GM12875 (cell line): ENCODE measurements around the gene B3GNT3.
A peak's percentile ranks its signal among the peaks of the same experiment; 100 is the strongest.

Experiments
- H3K4me3 ChIP-seq: one replicate; pipeline ENCODE4 v1.5.1; 2011; ENCODE audit warnings: low read depth, low read length, control low read depth
- TF ChIP-seq, protein P1 (sequence below): IDR thresholded peaks from 2 replicates; pipeline ENCODE4 v1.5.1; 2011; ENCODE audit warnings: low read depth, mild to moderate bottlenecking, control low read depth, inconsistent platforms, low read length, moderate library complexity, borderline replicate concordance; ENCODE audit not compliant: insufficient read depth

Gene B3GNT3

GRCh38 chr19:17860331-17860992 lies 65.5 kb downstream of the B3GNT3 start:
- H3K4me3 ChIP-seq: peak overlapping the region; percentile 74
- TF ChIP-seq, protein P1, sequence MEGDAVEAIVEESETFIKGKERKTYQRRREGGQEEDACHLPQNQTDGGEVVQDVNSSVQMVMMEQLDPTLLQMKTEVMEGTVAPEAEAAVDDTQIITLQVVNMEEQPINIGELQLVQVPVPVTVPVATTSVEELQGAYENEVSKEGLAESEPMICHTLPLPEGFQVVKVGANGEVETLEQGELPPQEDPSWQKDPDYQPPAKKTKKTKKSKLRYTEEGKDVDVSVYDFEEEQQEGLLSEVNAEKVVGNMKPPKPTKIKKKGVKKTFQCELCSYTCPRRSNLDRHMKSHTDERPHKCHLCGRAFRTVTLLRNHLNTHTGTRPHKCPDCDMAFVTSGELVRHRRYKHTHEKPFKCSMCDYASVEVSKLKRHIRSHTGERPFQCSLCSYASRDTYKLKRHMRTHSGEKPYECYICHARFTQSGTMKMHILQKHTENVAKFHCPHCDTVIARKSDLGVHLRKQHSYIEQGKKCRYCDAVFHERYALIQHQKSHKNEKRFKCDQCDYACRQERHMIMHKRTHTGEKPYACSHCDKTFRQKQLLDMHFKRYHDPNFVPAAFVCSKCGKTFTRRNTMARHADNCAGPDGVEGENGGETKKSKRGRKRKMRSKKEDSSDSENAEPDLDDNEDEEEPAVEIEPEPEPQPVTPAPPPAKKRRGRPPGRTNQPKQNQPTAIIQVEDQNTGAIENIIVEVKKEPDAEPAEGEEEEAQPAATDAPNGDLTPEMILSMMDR: no peak

DNA sequence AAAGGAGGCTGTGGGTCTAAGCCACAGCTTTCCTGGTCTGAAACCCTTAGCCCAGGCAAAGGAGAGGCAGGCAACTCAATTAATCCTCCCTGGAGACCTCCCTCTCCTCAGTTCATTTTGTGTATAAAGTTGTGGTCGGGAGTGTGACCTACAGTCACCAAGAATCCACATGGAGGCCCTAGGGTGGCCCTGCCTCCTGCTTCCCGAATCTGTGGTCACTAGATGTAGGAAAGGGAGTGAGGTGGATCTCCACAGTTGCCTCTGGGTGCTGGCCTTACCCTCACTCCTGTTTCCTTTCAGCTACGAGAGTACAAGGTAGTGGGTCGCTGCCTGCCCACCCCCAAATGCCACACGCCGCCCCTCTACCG lies 66.0 kb downstream of the B3GNT3 start:
- peak overlapping the region; percentile 74 for H3K4me3 ChIP-seq
- TF ChIP-seq, protein P1: no peak

- TF ChIP-seq, protein P1: no peak
- peak overlapping the region; percentile 74 for H3K4me3 ChIP-seq
Observed at GRCh38 chr19:17861542-17862402, 66.8 kb downstream of the B3GNT3 start.

DNA sequence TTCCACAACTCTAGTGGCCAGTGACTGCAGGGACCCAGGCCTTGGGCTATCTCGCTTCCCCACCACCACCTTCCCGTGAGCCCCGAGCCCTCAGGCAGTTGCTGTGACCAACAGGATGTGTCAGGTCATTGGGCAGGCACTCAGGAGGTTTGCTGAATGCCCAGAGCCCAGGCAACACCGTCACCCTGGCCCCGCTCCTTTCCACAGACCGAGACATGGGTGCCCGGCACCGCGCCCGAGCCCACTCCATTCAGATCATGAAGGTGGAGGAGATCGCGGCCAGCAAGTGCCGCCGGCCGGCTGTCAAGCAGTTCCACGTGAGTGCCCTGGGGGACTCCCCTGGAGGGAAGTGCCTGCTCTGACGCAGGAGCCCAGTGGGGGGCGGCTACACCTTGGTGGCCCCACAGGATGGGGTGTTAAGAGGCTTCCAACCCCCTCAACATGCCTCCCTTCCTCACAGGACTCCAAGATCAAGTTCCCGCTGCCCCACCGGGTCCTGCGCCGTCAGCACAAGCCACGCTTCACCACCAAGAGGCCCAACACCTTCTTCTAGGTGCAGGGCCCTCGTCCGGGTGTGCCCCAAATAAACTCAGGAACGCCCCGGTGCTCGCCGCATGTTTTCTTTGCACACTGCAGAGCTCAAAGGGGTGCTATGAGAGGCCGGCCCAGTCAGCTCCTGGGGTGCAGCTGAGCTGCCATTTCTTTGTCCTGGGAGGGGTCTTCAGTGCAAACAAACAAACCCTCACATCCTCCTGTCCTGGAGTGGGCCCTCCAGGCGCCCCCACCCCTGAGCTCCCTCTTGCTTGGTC lies 68.0 kb downstream of the B3GNT3 start:
- TF ChIP-seq, protein P1: 0 out of 2 replicates have a peak, but pooled peaks have one; percentile 5

More for the DNA sequence above, 68.0 kb downstream of the B3GNT3 start:
- no peak overlapping the region for H3K4me3 ChIP-seq
